T-helper 2 cell treated with Interferon-gamma antibody and Interleukin-4, amounts not matched to agents 5 μg/mL and 100 μg/mL, for 36 hours (primary cell): ENCODE measurements around the gene KDM5A.
"Not testable (repeated sequence)": the region's sequence is repeated elsewhere in the genome, so short reads cannot be mapped to it uniquely, and the experiment has no call there.

Experiments
- DNase-seq: peaks from one replicate; pipeline ENCODE4 v3.0.0; 2021; ENCODE audit warnings: low spot score
- H3K27ac Mint-ChIP-seq: one replicate; pipeline ENCODE4 v1.8.0; 2021; ENCODE audit warnings: mild to moderate bottlenecking, mixed read lengths
- H3K27me3 Mint-ChIP-seq: one replicate; pipeline ENCODE4 v1.8.0; 2021; ENCODE audit warnings: low read depth, mixed read lengths
- H3K36me3 Mint-ChIP-seq: one replicate; pipeline ENCODE4 v1.8.0; 2021; ENCODE audit warnings: low read depth, mixed read lengths
- H3K4me1 Mint-ChIP-seq: one replicate; pipeline ENCODE4 v1.8.0; 2021; ENCODE audit warnings: low read depth, mixed read lengths
- H3K4me3 Mint-ChIP-seq: one replicate; pipeline ENCODE4 v1.8.0; 2022; ENCODE audit warnings: mild to moderate bottlenecking, moderate library complexity, mixed read lengths
- H3K9me3 Mint-ChIP-seq: one replicate; pipeline ENCODE4 v1.8.0; 2021; ENCODE audit warnings: mixed read lengths

KDM5A gene

DNA sequence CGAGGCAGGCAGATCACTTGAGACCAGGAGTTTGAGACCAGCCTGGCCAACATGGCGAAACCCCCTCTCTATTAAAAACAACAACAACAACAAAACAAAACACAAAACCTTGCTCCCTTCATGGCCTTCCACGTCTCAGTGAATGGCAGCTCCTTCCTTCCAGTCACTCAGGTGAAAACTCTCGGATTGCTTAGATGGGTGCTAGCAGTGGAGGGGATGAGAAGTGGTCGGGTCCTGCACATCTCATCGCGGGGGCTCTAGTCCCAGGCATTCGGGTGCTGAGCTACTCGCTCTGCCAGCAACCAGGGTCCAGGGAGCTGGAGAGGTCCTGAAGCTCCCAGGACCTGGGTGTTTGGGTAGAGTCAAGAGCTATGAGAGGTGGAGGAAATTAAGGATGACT lies 134.2 kb downstream of the KDM5A start:
- peaks cover 13% of the 10 kb centered on the region for H3K27me3 Mint-ChIP-seq
- no peak overlapping the region for H3K27ac Mint-ChIP-seq
- no peak overlapping the region for H3K4me3 Mint-ChIP-seq
- H3K4me1 Mint-ChIP-seq: no peaks in the 10 kb centered on the region
- H3K9me3 Mint-ChIP-seq: no peaks in the 10 kb centered on the region
- H3K36me3 Mint-ChIP-seq: no peaks in the 10 kb centered on the region
- DNase-seq: no peak

DNA sequence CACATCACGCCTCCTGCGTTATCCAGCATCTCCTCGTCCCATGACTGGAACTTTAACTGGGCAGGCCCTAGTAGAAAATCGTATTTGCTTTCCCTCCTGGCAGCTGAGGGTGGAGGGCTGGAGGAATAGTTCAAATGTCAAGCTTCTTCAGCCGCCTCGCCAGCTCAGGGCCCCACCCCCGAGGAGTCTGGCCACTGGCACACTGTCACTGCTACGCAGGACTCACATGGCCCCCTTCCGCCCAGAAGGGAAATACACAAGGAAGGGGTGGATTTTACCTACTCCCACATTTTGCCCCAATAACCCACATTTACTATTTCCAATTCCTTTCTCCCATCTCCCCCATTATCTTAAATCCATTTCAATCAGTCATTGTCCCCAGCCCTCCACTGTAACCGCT lies 135.1 kb downstream of the KDM5A start:
- Mint-ChIP-seq H3K36me3 (no peaks in the 10 kb centered on the region), H3K27me3 (peaks cover 13% of the 10 kb centered on the region), H3K4me1 (no peaks in the 10 kb centered on the region), H3K4me3 (no peak overlapping the region), H3K9me3 (no peaks in the 10 kb centered on the region), H3K27ac (no peak overlapping the region)
- DNase-seq: no peak

DNA sequence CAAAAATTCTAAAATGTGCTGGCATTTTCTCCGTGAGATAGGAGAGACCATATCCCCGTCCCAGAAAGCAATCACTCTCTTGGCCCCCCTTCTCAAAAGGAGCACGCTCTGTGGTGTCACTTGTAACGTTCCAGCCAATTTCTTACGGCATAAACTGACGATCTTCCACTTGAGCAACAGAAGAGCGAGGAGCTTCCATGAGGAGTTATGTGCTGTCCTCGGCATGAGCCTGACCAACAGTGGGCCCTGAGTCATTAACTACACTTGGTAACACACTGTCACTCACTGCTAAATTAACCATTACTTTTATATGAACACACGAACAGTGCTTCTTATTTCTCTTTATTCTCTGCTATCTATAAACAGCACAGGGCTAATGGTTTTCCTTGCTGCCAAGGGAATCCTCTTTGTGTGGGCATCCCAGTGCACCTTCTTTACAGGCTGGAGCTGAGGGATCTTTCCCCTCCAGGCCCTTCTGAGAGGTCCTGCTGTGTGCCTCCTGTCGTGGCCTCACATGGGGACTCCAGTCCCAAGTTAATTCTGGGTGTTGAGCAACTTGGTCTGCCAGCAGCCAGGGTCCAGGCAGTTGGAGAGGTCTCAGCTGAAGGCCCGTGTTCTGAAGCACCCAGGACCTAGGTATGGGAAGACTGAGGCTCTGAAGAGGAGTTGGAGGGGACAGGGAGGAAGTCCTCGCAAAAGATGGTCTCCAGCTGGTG lies 135.8 kb downstream of the KDM5A start:
- Mint-ChIP-seq H3K4me1 (no peaks in the 10 kb centered on the region), H3K27me3 (peaks cover 15% of the 10 kb centered on the region), H3K4me3 (no peak overlapping the region), H3K36me3 (no peaks in the 10 kb centered on the region), H3K9me3 (no peaks in the 10 kb centered on the region), H3K27ac (no peak overlapping the region)
- DNase-seq: no peak

GRCh38 chr12:252636-253035 lies 136.5 kb downstream of the KDM5A start:
- H3K27me3 Mint-ChIP-seq: peaks cover 17% of the 10 kb centered on the region
- H3K4me3 Mint-ChIP-seq: no peak overlapping the region
- H3K27ac Mint-ChIP-seq: no peak overlapping the region
- H3K36me3 Mint-ChIP-seq: no peaks in the 10 kb centered on the region
- no peaks in the 10 kb centered on the region for H3K4me1 Mint-ChIP-seq
- no peak for DNase-seq
- peaks cover 5% of the 10 kb centered on the region for H3K9me3 Mint-ChIP-seq

GRCh38 chr12:247271-247670 lies 141.8 kb downstream of the KDM5A start:
- DNase-seq: no peak
- Mint-ChIP-seq H3K9me3 (peaks cover 19% of the 10 kb centered on the region), H3K4me3 (no peak overlapping the region), H3K27me3 (peaks cover 13% of the 10 kb centered on the region), H3K27ac (no peak overlapping the region), H3K36me3 (peaks cover 2% of the 10 kb centered on the region), H3K4me1 (no peaks in the 10 kb centered on the region)

DNA sequence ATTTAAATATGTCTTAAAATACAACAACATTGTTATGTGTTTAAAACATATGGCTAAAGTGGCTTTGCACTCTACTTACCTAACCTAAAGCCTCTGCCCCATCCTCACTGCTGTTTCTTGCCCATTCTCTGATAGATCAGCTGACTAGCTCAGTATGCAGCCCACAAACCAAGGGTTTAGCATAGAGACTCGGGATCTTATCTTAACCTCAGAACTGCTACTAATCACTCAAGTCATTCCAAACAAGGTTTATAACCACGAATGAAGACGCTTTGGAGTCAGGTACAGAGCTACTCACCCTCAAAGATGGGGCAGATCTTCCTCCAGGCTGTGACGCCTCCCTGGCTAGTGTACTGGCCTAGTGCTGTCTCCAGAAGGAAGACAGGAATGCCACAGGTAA lies 145.7 kb downstream of the KDM5A start:
- Mint-ChIP-seq H3K9me3 (peaks cover 19% of the 10 kb centered on the region), H3K27me3 (peaks cover 4% of the 10 kb centered on the region), H3K4me3 (no peak overlapping the region), H3K36me3 (peaks cover 2% of the 10 kb centered on the region), H3K4me1 (no peaks in the 10 kb centered on the region), H3K27ac (no peak overlapping the region)
- no peak for DNase-seq

GRCh38 chr12:242496-242895 lies 146.6 kb downstream of the KDM5A start:
- Mint-ChIP-seq H3K27me3 (peaks cover 2% of the 10 kb centered on the region), H3K4me1 (no peaks in the 10 kb centered on the region), H3K36me3 (peaks cover 2% of the 10 kb centered on the region), H3K27ac (no peak overlapping the region), H3K4me3 (no peak overlapping the region), H3K9me3 (peaks cover 13% of the 10 kb centered on the region)
- no peak for DNase-seq

GRCh38 chr12:241266-241665 lies 147.9 kb downstream of the KDM5A start:
- Mint-ChIP-seq H3K9me3 (peaks cover 8% of the 10 kb centered on the region), H3K4me3 (no peak overlapping the region), H3K36me3 (no peaks in the 10 kb centered on the region), H3K27ac (no peak overlapping the region), H3K27me3 (no peaks in the 10 kb centered on the region), H3K4me1 (no peaks in the 10 kb centered on the region)
- no peak for DNase-seq

- no peaks in the 10 kb centered on the region for H3K27me3 Mint-ChIP-seq
- no peak for DNase-seq
- no peak overlapping the region for H3K27ac Mint-ChIP-seq
- H3K4me1 Mint-ChIP-seq: no peaks in the 10 kb centered on the region
- no peaks in the 10 kb centered on the region for H3K36me3 Mint-ChIP-seq
- H3K9me3 Mint-ChIP-seq: peaks cover 13% of the 10 kb centered on the region
- H3K4me3 Mint-ChIP-seq: no peak overlapping the region
Measured at GRCh38 chr12:240566-240965, 148.6 kb downstream of the KDM5A start.

GRCh38 chr12:238736-239398 lies 150.3 kb downstream of the KDM5A start:
- Mint-ChIP-seq H3K9me3 (peaks cover 13% of the 10 kb centered on the region), H3K27me3 (no peaks in the 10 kb centered on the region), H3K27ac (no peak overlapping the region), H3K4me3 (no peak overlapping the region), H3K4me1 (no peaks in the 10 kb centered on the region), H3K36me3 (no peaks in the 10 kb centered on the region)
- DNase-seq: no peak

GRCh38 chr12:238116-238515 lies 151.0 kb downstream of the KDM5A start:
- H3K4me1 Mint-ChIP-seq: no peaks in the 10 kb centered on the region
- H3K27ac Mint-ChIP-seq: no peak overlapping the region
- peaks cover 13% of the 10 kb centered on the region for H3K9me3 Mint-ChIP-seq
- DNase-seq: no peak
- H3K36me3 Mint-ChIP-seq: no peaks in the 10 kb centered on the region
- no peak overlapping the region for H3K4me3 Mint-ChIP-seq
- no peaks in the 10 kb centered on the region for H3K27me3 Mint-ChIP-seq

GRCh38 chr12:237026-237815 lies 151.9 kb downstream of the KDM5A start:
- DNase-seq: no peak
- H3K27me3 Mint-ChIP-seq: no peaks in the 10 kb centered on the region
- no peaks in the 10 kb centered on the region for H3K4me1 Mint-ChIP-seq

DNA sequence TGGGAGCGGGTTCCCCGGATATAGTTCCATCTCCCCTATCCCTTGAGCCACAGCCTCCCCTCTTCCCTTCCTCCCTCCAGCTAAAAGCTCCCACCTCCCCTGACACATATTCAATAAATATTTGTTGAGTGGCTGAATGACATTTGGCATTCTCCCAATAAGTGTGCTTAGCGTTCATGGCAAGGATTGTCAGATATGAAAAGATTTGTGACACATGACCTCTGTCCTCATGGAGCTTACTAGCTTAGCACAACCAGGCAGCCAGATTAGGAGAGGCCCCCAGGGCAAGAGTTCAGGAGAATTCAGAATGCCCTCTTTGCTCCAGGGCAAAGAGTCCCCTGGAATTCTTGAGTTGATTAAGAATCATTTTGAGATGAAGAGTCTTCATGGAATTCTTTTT lies 152.7 kb downstream of the KDM5A start:
- DNase-seq: no peak
- Mint-ChIP-seq H3K36me3 (no peaks in the 10 kb centered on the region), H3K27me3 (no peaks in the 10 kb centered on the region), H3K9me3 (peaks cover 13% of the 10 kb centered on the region), H3K4me3 (no peak overlapping the region), H3K27ac (no peak overlapping the region), H3K4me1 (no peaks in the 10 kb centered on the region)

More at GRCh38 chr12:237026-237815, 151.9 kb downstream of the KDM5A start:
- Mint-ChIP-seq H3K36me3 (no peaks in the 10 kb centered on the region), H3K4me3 (no peak overlapping the region), H3K27ac (no peak overlapping the region), H3K9me3 (peaks cover 13% of the 10 kb centered on the region)

DNA sequence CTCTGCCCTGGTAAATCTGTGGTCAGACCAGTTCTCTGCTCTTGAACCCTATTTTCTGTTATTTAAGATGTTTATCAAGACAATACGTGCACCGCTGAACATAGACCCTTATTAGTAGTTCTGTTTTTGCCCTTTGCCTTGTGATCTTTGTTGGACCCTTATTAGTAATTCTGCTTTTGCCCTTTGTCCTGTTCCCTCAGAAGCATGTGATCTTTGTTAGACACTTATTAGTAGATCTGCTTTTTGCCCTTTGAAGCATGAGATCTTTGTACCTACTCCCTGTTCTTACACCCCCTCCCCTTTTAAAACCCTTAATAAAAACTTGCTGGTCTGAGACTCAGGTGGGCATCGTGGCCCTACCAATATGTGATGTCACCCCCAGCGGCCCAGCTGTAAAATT lies 153.2 kb downstream of the KDM5A start:
- not testable (repeated sequence) for H3K27me3 Mint-ChIP-seq, DNase-seq, H3K4me1 Mint-ChIP-seq, H3K27ac Mint-ChIP-seq, H3K36me3 Mint-ChIP-seq, H3K4me3 Mint-ChIP-seq
- H3K9me3 Mint-ChIP-seq: peaks cover 13% of the 10 kb centered on the region
